Gastrocnemius medialis (tissue), 4 donors: ENCODE measurements around the gene SNX1. TPM values are rescaled to one million over a fixed set of nuclear protein-coding genes. Genes with fewer than 3 reads are reported as not detected.
"Not testable (repeated sequence)": the region's sequence is repeated elsewhere in the genome, so short reads cannot be mapped to it uniquely, and the experiment has no call there.

Experiments
- ATAC-seq, 2 donors: fragments of 150-250 bp; one replicate each; pipeline ENCODE4 v1.9.1; 2016
- DNase-seq, 2 donors: peaks; one replicate each; pipeline ENCODE4 v3.0.0-alpha.2; 2019
- H3K27ac ChIP-seq, 4 donors: fragments of 200-600 bp; sonication (generic); 1 replicate in 1 of 4; 2 replicates in 3 of 4; pipeline ENCODE4 v1.5.1; 2016 to 2018; ENCODE audit warnings: mild to moderate bottlenecking in 2 of 4, moderate library complexity in 1 of 4
- H3K27me3 ChIP-seq, 3 donors: fragments of 200-600 bp; sonication (generic) in 2 of 3; 1 replicate in 1 of 3; 2 replicates in 2 of 3; pipeline versions ENCODE4 v1.5.1 to v1.6.0; 2016 to 2019; ENCODE audit warnings: mild to moderate bottlenecking in 1 of 3, moderate library complexity in 1 of 3
- H3K36me3 ChIP-seq, 2 donors: fragments of 200-600 bp; sonication (generic) in 1 of 2; one replicate each; pipeline ENCODE4 v1.5.1; 2017 to 2018
- H3K4me1 ChIP-seq, 2 donors: fragments of 200-600 bp; sonication (generic) in 1 of 2; one replicate each; pipeline ENCODE4 v1.5.1; 2016 to 2017; ENCODE audit warnings: mild to moderate bottlenecking in 2 of 2
- H3K4me3 ChIP-seq, 4 donors: fragments of 200-600 bp; sonication (generic) in 3 of 4; 1 replicate in 1 of 4; 2 replicates in 3 of 4; pipeline ENCODE4 v1.5.1; 2016 to 2019; ENCODE audit warnings: mild to moderate bottlenecking in 2 of 4
- H3K9me3 ChIP-seq, 3 donors: fragments of 200-600 bp; sonication (generic) in 2 of 3; 1 replicate in 1 of 3; 2 replicates in 2 of 3; pipeline ENCODE4 v1.5.1; 2016 to 2019
- CTCF ChIP-seq, 5 experiments: fragments of 450-650 bp in 3 of 5; fragments of 200-600 bp in 2 of 5; sonication (generic) in 2 of 5; IDR thresholded peaks in 4 of 5; conservative IDR thresholded peaks in 1 of 5; 1 replicate in 4 of 5; 2 replicates in 1 of 5; pipeline ENCODE4 v1.5.1; 2016 to 2019; ENCODE audit warnings: antibody characterized with exemption in 5 of 5, mild to moderate bottlenecking in 3 of 5, moderate library complexity in 3 of 5
- POLR2A ChIP-seq, 2 donors: fragments of 450-650 bp; IDR thresholded peaks; one replicate each; pipeline ENCODE4 v1.6.1; 2017; ENCODE audit warnings: antibody characterized with exemption in 2 of 2, mild to moderate bottlenecking in 2 of 2, moderate library complexity in 2 of 2
- in situ Hi-C, 4 donors: fragments of 200-750 bp; cut with MboI; loops; one replicate each; pipeline versions ENCODE4 v1.15.0 to v1.8.0; 2017; ENCODE audit warnings: low sequenced_read_pairs in 4 of 4
- intact Hi-C: fragments of 100-400 bp; cut with DNase I; formaldehyde crosslinking; loops from one replicate; pipeline ENCODE4 v1.15.1; 2023; ENCODE audit warnings: low total_unique reads
- total RNA-seq, 4 donors: library from RNA; depleted of rRNA; stranded (reverse); fragments of >200 nt; gene quantifications; one replicate each; pipeline versions ENCODE4 v1.1.0 to v1.2.3, GENCODE V29; 2016

SNX1 gene
- total RNA-seq, 4 donors from 2014 or later, result 26.7 to 39.3 (median 34.1) TPM

- Histone ChIP-seq H3K4me3 (no peak overlapping the region), H3K9me3 (no peaks in the 10 kb centered on the region), H3K4me1 (peaks cover 5 to 6% of the 10 kb centered on the region in 2 donors), H3K36me3 (no peaks in the 10 kb centered on the region), H3K27ac (no peak overlapping the region), H3K27me3 (no peaks in the 10 kb centered on the region)
- intact Hi-C loops (no loop called here), in situ Hi-C loops (loop anchor here in 3 of 4 donors (10.0 to 25.0 kb wide), 3 partner anchors 106 to 438 kb away; no protein-coding TSS in a partner anchor)
- no peak for ATAC-seq
- no peak for DNase-seq
- TF ChIP-seq POLR2A (IDR thresholded peaks at IDR 0.05) (no peak), CTCF (IDR thresholded peaks at IDR 0.05 in 4 of 5, conservative IDR thresholded peaks at IDR 0.05 in 1 of 5) (no peak)
Observed at GRCh38 chr15:64050281-64051092, 45.3 kb upstream of the SNX1 start.

GRCh38 chr15:64051093-64051402, 44.7 kb upstream of the SNX1 start:
- H3K27me3 ChIP-seq, result no peaks in the 10 kb centered on the region
- no peak for ATAC-seq
- TF ChIP-seq CTCF (IDR thresholded peaks at IDR 0.05 in 4 of 5, conservative IDR thresholded peaks at IDR 0.05 in 1 of 5), result no peak
- TF ChIP-seq POLR2A (IDR thresholded peaks at IDR 0.05), result no peak
- intact Hi-C loops (no loop called here), in situ Hi-C loops (loop anchor here in 3 of 4 donors (10.0 to 25.0 kb wide), 3 partner anchors 106 to 439 kb away; no protein-coding TSS in a partner anchor)
- H3K4me3 ChIP-seq, result no peak overlapping the region
- no peaks in the 10 kb centered on the region for H3K36me3 ChIP-seq
- no peak overlapping the region for H3K27ac ChIP-seq
- no peaks in the 10 kb centered on the region for H3K9me3 ChIP-seq
- DNase-seq, result no peak
- H3K4me1 ChIP-seq, result peaks cover 3 to 6% of the 10 kb centered on the region in 2 donors

GRCh38 chr15:64051407-64052259, 44.1 kb upstream of the SNX1 start:
- H3K36me3 ChIP-seq, result no peaks in the 10 kb centered on the region
- H3K27me3 ChIP-seq, result no peaks in the 10 kb centered on the region
- intact Hi-C loops, result no loop called here
- TF ChIP-seq POLR2A (IDR thresholded peaks at IDR 0.05) (no peak), CTCF (IDR thresholded peaks at IDR 0.05 in 4 of 5, conservative IDR thresholded peaks at IDR 0.05 in 1 of 5) (no peak)
- in situ Hi-C loops, result loop anchor here in 3 of 4 donors (10.0 to 25.0 kb wide), 3 partner anchors 107 to 439 kb away; no protein-coding TSS in a partner anchor
- no peak overlapping the region for H3K4me3 ChIP-seq
- H3K4me1 ChIP-seq, result peaks cover 3 to 4% of the 10 kb centered on the region in 2 donors
- DNase-seq (no peak), ATAC-seq (no peak)
- no peak overlapping the region for H3K27ac ChIP-seq
- H3K9me3 ChIP-seq, result no peaks in the 10 kb centered on the region

DNA sequence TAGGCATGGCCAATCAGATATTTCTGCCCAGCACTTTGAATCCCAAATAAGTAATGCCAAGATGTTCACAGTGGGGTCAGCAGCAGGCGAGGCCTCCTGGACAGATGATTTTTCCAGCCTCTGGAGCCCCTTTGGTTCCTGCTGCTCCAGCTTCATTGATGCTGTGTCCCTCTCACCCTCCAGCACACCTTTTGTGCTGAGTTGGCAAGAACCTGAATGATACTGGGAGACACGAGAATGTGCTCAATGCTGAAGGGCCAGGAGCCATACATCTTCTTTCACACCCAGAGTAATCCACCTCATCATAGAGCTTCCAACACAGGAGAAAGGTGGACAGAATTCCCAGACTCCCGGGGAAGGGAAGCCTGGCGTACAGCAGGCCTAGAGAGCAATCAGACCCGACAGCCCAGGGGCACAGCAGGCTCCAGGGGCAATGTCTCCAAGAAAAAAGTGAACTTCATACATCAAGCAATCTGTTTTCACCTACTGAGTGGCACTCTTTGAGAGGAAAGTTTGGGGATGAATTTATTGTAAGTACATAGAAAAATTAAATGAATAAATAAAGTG, 42.8 kb upstream of the SNX1 start:
- ATAC-seq (no peak), DNase-seq (no peak)
- Histone ChIP-seq H3K4me1 (no peaks in the 10 kb centered on the region), H3K9me3 (no peaks in the 10 kb centered on the region), H3K4me3 (no peak overlapping the region), H3K27me3 (no peaks in the 10 kb centered on the region), H3K27ac (no peak overlapping the region), H3K36me3 (no peaks in the 10 kb centered on the region)
- in situ Hi-C loops, result loop anchor here in 3 of 4 donors (10.0 to 25.0 kb wide), 3 partner anchors 108 to 441 kb away; no protein-coding TSS in a partner anchor
- intact Hi-C loops, result no loop called here
- TF ChIP-seq POLR2A (IDR thresholded peaks at IDR 0.05), result no peak
- no peak for TF ChIP-seq CTCF (IDR thresholded peaks at IDR 0.05 in 4 of 5, conservative IDR thresholded peaks at IDR 0.05 in 1 of 5)

- H3K9me3 ChIP-seq, H3K4me1 ChIP-seq, intact Hi-C loops, H3K4me3 ChIP-seq, H3K27me3 ChIP-seq, ATAC-seq, H3K27ac ChIP-seq, H3K36me3 ChIP-seq, DNase-seq: not testable (repeated sequence)
- in situ Hi-C loops, result loop anchor here in 3 of 4 donors (10.0 to 25.0 kb wide), 3 partner anchors 109 to 441 kb away; no protein-coding TSS in a partner anchor
Observed at GRCh38 chr15:64053674-64054073, 42.1 kb upstream of the SNX1 start.
